ENCODE data around the gene CPB2. TPM values are rescaled to one million over a fixed set of nuclear protein-coding genes. Genes with fewer than 3 reads are reported as not detected.

Gene CPB2
- total and polyA plus RNA-seq, 2 of the 8 experiments (the other 6 are each of a cell fraction or from before 2014, with no cell fraction given): not detected

GRCh38 chr13:46142776-46143175 is 37.9 kb upstream of the CPB2 start:
- Histone ChIP-seq H3K79me2 (ENCODE audit: control insufficient read depth in 1 of 2, insufficient read depth in 2 of 2, low read length in 2 of 2) (no peaks in the 10 kb centered on the region), H4K5ac (ENCODE audit: insufficient read length, low read depth, low read length) (no peak overlapping the region), H2BK20ac (ENCODE audit: low read length) (no peak overlapping the region), H4K91ac (replicated peaks; ENCODE audit: insufficient read length, low read length) (no peak overlapping the region), H3K9me3 (ENCODE audit: insufficient read depth in 2 of 2, low read depth in 1 of 2, low read length in 1 of 2) (no peaks in the 10 kb centered on the region), H3K14ac (ENCODE audit: insufficient read length) (no peak overlapping the region), H2BK15ac (ENCODE audit: low read length) (no peak overlapping the region), H3K27ac (ENCODE audit: low read depth, low read length) (no peak overlapping the region), H3K4me1 (replicated peaks in 1 of 4; ENCODE audit: control insufficient read depth in 3 of 4, insufficient read depth in 4 of 4, low read length in 3 of 4) (no peaks in the 10 kb centered on the region; a peak in 1 of 7 replicates), H3K56ac (replicated peaks; ENCODE audit: insufficient read length, low read depth, low read length) (no peak overlapping the region), H4K8ac (ENCODE audit: extremely low read depth, insufficient read depth, low read length) (no peak overlapping the region), H3K36me3 (ENCODE audit: control insufficient read depth in 2 of 4, insufficient read depth in 4 of 4, low read length in 3 of 4) (no peaks in the 10 kb centered on the region), H2AK5ac (ENCODE audit: low read depth, low read length) (no peak overlapping the region), H3K4ac (replicated peaks; ENCODE audit: insufficient read length, low read depth, low read length) (no peak overlapping the region), H3K4me3 (ENCODE audit: extremely low read depth in 1 of 4, insufficient read depth in 2 of 4, low read depth in 3 of 4, low read length in 4 of 4) (no peak overlapping the region), H3K23ac (ENCODE audit: insufficient read length) (no peak overlapping the region), H3K27me3 (replicated peaks in 1 of 4; ENCODE audit: control insufficient read depth in 3 of 4, extremely low read depth in 1 of 4, insufficient read depth in 3 of 4, low read length in 3 of 4) (no peaks in the 10 kb centered on the region), H3K79me1 (ENCODE audit: low read depth, low read length) (no peaks in the 10 kb centered on the region), H2AFZ (ENCODE audit: low read length) (no peak overlapping the region), H3K9ac (replicated peaks in 1 of 4; ENCODE audit: extremely low read depth in 1 of 4, low read depth in 3 of 4, low read length in 3 of 4) (no peak overlapping the region), H3K18ac (ENCODE audit: extremely low read depth, low read length) (no peak overlapping the region), H2BK120ac (replicated peaks; ENCODE audit: low read depth, low read length) (no peak overlapping the region), H2BK5ac (ENCODE audit: low read depth, low read length) (no peak overlapping the region), H2BK12ac (ENCODE audit: low read depth, low read length) (no peak overlapping the region), H3K23me2 (ENCODE audit: low read depth, low read length) (no peaks in the 10 kb centered on the region), H3K4me2 (ENCODE audit: insufficient read depth in 1 of 2, low read depth in 2 of 2, low read length in 2 of 2) (no peak overlapping the region), H4K20me1 (replicated peaks in 1 of 2; ENCODE audit: control insufficient read depth in 1 of 2, insufficient read depth in 2 of 2, low read length in 2 of 2) (peaks cover 0 to under 1% of the 10 kb centered on the region in 2 experiments)
- ChIA-PET CTCF (ENCODE audit: partially characterized antibody) (interaction anchor here (0.7 to 1.4 kb wide), 5 partner anchors 8 to 424 kb away, joined by 3 to 5 read pairs (median 3); no protein-coding TSS in a partner anchor), POLR2A (ENCODE audit: partially characterized antibody) (no interaction called here)
- DNase-seq (ENCODE audit: low read depth in 1 of 2, low spot score in 2 of 2): no peak
- 83% methylated on average over 3 of the region's 3 CpGs; no CpG with 5 or more reads in 1 of the 2 experiments for WGBS, 2 experiments (ENCODE audit: extremely low coverage in 1 of 2, insufficient coverage in 1 of 2, insufficient read length in 1 of 2, insufficient replicate concordance in 2 of 2, low coverage in 1 of 2, low lambda C conversion rate in 2 of 2, missing lambda C conversion rate in 1 of 2)
- FAIRE-seq: no peak
- TF ChIP-seq NRF1 (IDR thresholded peaks at IDR 0.05; ENCODE audit: low read depth, low read length) (no peak), BACH1 (IDR thresholded peaks at IDR 0.05; ENCODE audit: low read length) (no peak), RAD21 (IDR thresholded peaks at IDR 0.05 in 1 of 2, conservative IDR thresholded peaks at IDR 0.05 in 1 of 2; ENCODE audit: low read depth in 2 of 2, low read length in 2 of 2) (no peak), KDM5A (IDR thresholded peaks at IDR 0.05; ENCODE audit: low read length) (no peak), POLR2AphosphoS5 (IDR thresholded peaks at IDR 0.05; ENCODE audit: low read depth, low read length) (no peak), RNF2 (IDR thresholded peaks at IDR 0.05; ENCODE audit: borderline replicate concordance, low read depth, low read length, missing control alignments, poor library complexity, severe bottlenecking) (no peak), EZH2 (IDR thresholded peaks at IDR 0.05; ENCODE audit: low read depth, low read length, severe bottlenecking) (no peak), EGR1 (IDR thresholded peaks at IDR 0.05; ENCODE audit: borderline replicate concordance, low read depth, low read length) (no peak), CHD2 (IDR thresholded peaks at IDR 0.05; ENCODE audit: low read length) (no peak)
- TF ChIP-seq, protein P1, sequence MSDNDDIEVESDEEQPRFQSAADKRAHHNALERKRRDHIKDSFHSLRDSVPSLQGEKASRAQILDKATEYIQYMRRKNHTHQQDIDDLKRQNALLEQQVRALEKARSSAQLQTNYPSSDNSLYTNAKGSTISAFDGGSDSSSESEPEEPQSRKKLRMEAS (IDR thresholded peaks at IDR 0.05): no peak
- TF ChIP-seq, protein P2, sequence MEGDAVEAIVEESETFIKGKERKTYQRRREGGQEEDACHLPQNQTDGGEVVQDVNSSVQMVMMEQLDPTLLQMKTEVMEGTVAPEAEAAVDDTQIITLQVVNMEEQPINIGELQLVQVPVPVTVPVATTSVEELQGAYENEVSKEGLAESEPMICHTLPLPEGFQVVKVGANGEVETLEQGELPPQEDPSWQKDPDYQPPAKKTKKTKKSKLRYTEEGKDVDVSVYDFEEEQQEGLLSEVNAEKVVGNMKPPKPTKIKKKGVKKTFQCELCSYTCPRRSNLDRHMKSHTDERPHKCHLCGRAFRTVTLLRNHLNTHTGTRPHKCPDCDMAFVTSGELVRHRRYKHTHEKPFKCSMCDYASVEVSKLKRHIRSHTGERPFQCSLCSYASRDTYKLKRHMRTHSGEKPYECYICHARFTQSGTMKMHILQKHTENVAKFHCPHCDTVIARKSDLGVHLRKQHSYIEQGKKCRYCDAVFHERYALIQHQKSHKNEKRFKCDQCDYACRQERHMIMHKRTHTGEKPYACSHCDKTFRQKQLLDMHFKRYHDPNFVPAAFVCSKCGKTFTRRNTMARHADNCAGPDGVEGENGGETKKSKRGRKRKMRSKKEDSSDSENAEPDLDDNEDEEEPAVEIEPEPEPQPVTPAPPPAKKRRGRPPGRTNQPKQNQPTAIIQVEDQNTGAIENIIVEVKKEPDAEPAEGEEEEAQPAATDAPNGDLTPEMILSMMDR (IDR thresholded peaks at IDR 0.05; ENCODE audit: control extremely low read depth in 1 of 3, insufficient read depth in 1 of 3, low read depth in 1 of 3, low read length in 3 of 3): no peak

All from H1 (cell line).